ENCODE measurements around the gene C1QTNF5.

DNA sequence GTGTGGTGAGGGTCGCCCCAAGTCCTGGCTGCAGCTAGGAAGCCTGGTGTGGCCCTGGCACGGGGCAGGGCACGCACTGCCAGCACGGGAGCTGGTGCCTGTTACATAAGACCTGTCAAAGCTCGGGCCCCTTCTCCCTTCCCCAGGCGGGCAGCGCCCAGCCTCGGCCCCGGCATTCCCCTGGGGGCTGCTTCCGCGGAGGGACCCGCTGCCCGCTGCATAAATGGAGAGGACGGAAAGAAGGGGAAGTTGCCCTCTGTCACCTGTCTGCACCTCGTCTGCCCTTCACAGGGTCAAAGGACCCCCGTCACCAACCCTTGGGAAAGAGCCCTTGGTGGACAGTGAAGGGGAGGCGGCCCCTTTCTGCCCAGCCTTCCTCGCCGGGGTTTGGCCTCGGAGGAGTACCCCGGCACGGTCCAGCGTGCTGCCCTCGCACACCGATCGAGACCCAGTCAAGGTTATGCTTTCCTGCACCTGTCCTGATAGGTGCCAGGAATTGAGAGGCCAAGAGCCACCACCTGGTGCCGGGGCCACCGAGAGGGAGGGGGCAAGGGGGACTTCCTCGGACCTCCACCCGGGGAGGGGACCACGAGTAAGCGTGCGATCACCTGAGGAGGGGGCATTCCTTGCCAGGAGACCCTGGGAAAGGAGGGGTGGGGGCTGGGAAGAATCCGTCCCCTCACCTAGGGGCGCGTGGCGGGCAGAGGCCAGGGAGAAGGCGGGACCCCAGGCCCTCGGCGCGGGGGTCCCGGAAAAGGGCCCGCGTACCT is 22.6 kb upstream of the C1QTNF5 start:
- TF ChIP-seq CTCF (IDR thresholded peaks at IDR 0.05) (no peak), POLR2A (IDR thresholded peaks at IDR 0.05) (no peak)
